RPMI7951 (cell line): ENCODE data around the gene CFC1B. TPM values are rescaled to one million over a fixed set of nuclear protein-coding genes. Genes with fewer than 3 reads are reported as not detected.
"Not testable (repeated sequence)": the region's sequence is repeated elsewhere in the genome, so short reads cannot be mapped to it uniquely, and the experiment has no call there.

Experiments used
- DNase-seq: peaks from one replicate; pipeline ENCODE4 v3.0.0-alpha.2; 2012; ENCODE audit warnings: low read depth
- total RNA-seq: library from RNA; depleted of rRNA; stranded (reverse); fragments of >200 nt; shearing (Covaris generic); gene quantifications from 2 replicates; pipeline ENCODE4 v1.2.3, GENCODE V29; 2014; rRNA removed

CFC1B gene
- total RNA-seq, 1 experiment from 2014 or later: not detected

GRCh38 chr2:130566165-130566564, 45.1 kb downstream of the CFC1B start:
- DNase-seq: not testable (repeated sequence)

GRCh38 chr2:130571929-130572328, 50.9 kb downstream of the CFC1B start:
- not testable (repeated sequence) for DNase-seq

- DNase-seq: not testable (repeated sequence)
Measured at GRCh38 chr2:130574230-130574629, 53.2 kb downstream of the CFC1B start.

- not testable (repeated sequence) for DNase-seq
Measured at GRCh38 chr2:130576209-130576784, 55.3 kb downstream of the CFC1B start.

GRCh38 chr2:130577559-130577958, 56.5 kb downstream of the CFC1B start:
- not testable (repeated sequence) for DNase-seq

Other genes starting within 250 kb of the CFC1B start
- gene IMP4, start 178.3 kb upstream of the CFC1B start, total RNA-seq: 103 and 118 TPM in 2 replicates
- 26.0 and 28.4 TPM in 2 replicates for gene PTPN18, start 165.2 kb upstream of the CFC1B start, total RNA-seq
- gene POTEI, start 11.9 kb upstream of the CFC1B start, total RNA-seq: not detected in 2 replicates
- not detected in 2 replicates for gene CFC1, start 78.4 kb downstream of the CFC1B start, total RNA-seq
- gene POTEJ, start 90.2 kb downstream of the CFC1B start, total RNA-seq: not detected in 2 replicates
- gene GPR148, start 207.8 kb downstream of the CFC1B start, total RNA-seq: not detected in 2 replicates
- not detected in 2 replicates for gene AMER3, start 234.3 kb downstream of the CFC1B start, total RNA-seq